GM23338 (cell line): Measurements from ENCODE around the gene ZNF385B.

Experiments
- CTCF ChIP-seq, 2 experiments: fragments of 200-600 bp in 1 of 2; sonication (generic) in 1 of 2; conservative IDR thresholded peaks; 2 replicates each; pipeline versions ENCODE4 v1.5.1 to v1.6.1; 2016 to 2017; ENCODE audit warnings: antibody characterized with exemption in 2 of 2, low read depth in 2 of 2, mild to moderate bottlenecking in 2 of 2, moderate library complexity in 1 of 2
- EZH2 ChIP-seq: fragments of 200-600 bp; sonication (generic); IDR thresholded peaks from one replicate; pipeline ENCODE4 v1.8.0; 2017; ENCODE audit warnings: antibody characterized with exemption, mild to moderate bottlenecking, low read depth; ENCODE audit not compliant: unreplicated experiment
- EZH2phosphoT487 ChIP-seq: fragments of 200-600 bp; sonication (generic); IDR thresholded peaks from one replicate; pipeline ENCODE4 v1.8.1; 2018; ENCODE audit warnings: antibody characterized with exemption; ENCODE audit not compliant: unreplicated experiment
- JUNB ChIP-seq: IDR thresholded peaks from one replicate; pipeline ENCODE4 v1.6.1; 2016; ENCODE audit warnings: antibody characterized with exemption; ENCODE audit not compliant: unreplicated experiment
- POLR2AphosphoS5 ChIP-seq: IDR thresholded peaks from 2 replicates; pipeline ENCODE4 v1.6.1; 2016; ENCODE audit warnings: antibody characterized with exemption, low read depth
- REST ChIP-seq: IDR thresholded peaks from one replicate; pipeline ENCODE4 v1.6.1; 2018; ENCODE audit warnings: antibody characterized with exemption; ENCODE audit not compliant: unreplicated experiment
- ZNF114 ChIP-seq: fragments of 250-450 bp; sonication (Bioruptor Pico); IDR thresholded peaks from 2 replicates; pipeline ENCODE4 v1.5.0; 2020; ENCODE audit warnings: mild to moderate bottlenecking, moderate library complexity
- ZNF331 ChIP-seq: fragments of 250-450 bp; sonication (Bioruptor Pico); IDR thresholded peaks from 2 replicates; pipeline ENCODE4 v1.5.0; 2020; ENCODE audit warnings: low read depth, mild to moderate bottlenecking, moderate library complexity

GRCh38 chr2:179467111-179467510 lies 394.3 kb downstream of the ZNF385B start:
- no peak for TF ChIP-seq CTCF (conservative IDR thresholded peaks at IDR 0.05; ENCODE audit: low read depth in 2 of 2)
- no peak for TF ChIP-seq ZNF114
- no peak for TF ChIP-seq REST
- TF ChIP-seq POLR2AphosphoS5: no peak
- TF ChIP-seq EZH2: no peak
- no peak for TF ChIP-seq JUNB
- no peak for TF ChIP-seq ZNF331 (CRISPR knock-in tag)
- no peak for TF ChIP-seq EZH2phosphoT487
